Endothelial cell (in vitro differentiated cells): Measurements from ENCODE around the gene NUP58. TPM values are rescaled to one million over a fixed set of nuclear protein-coding genes. Genes with fewer than 3 reads are reported as not detected.

Source experiments
- DNase-seq: peaks from one replicate; pipeline ENCODE4 v3.0.0; 2021; ENCODE audit warnings: low spot score
- H3K27ac Mint-ChIP-seq: one replicate; pipeline ENCODE4 v1.8.0; 2021; ENCODE audit warnings: mixed read lengths, inconsistent platforms; ENCODE audit not compliant: unreplicated experiment
- H3K27me3 Mint-ChIP-seq: one replicate; pipeline ENCODE4 v1.8.0; 2021; ENCODE audit warnings: mild to moderate bottlenecking, moderate library complexity, mixed read lengths, inconsistent platforms; ENCODE audit not compliant: unreplicated experiment
- H3K36me3 Mint-ChIP-seq: one replicate; pipeline ENCODE4 v1.8.0; 2021; ENCODE audit warnings: mild to moderate bottlenecking, low read depth, mixed read lengths, inconsistent platforms; ENCODE audit not compliant: unreplicated experiment
- H3K4me1 Mint-ChIP-seq: one replicate; pipeline ENCODE4 v1.8.0; 2021; ENCODE audit warnings: mild to moderate bottlenecking, mixed read lengths, inconsistent platforms; ENCODE audit not compliant: unreplicated experiment
- H3K4me3 Mint-ChIP-seq: one replicate; pipeline ENCODE4 v1.8.0; 2021; ENCODE audit warnings: mild to moderate bottlenecking, mixed read lengths, inconsistent platforms; ENCODE audit not compliant: unreplicated experiment
- H3K9me3 Mint-ChIP-seq: one replicate; pipeline ENCODE4 v1.8.0; 2021; ENCODE audit warnings: mixed read lengths, inconsistent platforms; ENCODE audit not compliant: unreplicated experiment
- CTCF ChIP-seq: fragments of 200-600 bp; sonication (generic); IDR thresholded peaks from one replicate; pipeline ENCODE4 v1.5.0; 2021; ENCODE audit warnings: antibody characterized with exemption; ENCODE audit not compliant: unreplicated experiment
- total RNA-seq: library from RNA; stranded (reverse); fragmentation: NEBNext Ultra II Directional; extraction: Animal tissue kit (Norgen Biotek cat#: 25700); gene quantifications from one replicate; pipeline ENCODE4 v1.2.1, GENCODE V29; 2021; ENCODE audit not compliant: unreplicated experiment

The NUP58 gene
- total RNA-seq, 1 donor from 2014 or later: 49.9 TPM

DNA sequence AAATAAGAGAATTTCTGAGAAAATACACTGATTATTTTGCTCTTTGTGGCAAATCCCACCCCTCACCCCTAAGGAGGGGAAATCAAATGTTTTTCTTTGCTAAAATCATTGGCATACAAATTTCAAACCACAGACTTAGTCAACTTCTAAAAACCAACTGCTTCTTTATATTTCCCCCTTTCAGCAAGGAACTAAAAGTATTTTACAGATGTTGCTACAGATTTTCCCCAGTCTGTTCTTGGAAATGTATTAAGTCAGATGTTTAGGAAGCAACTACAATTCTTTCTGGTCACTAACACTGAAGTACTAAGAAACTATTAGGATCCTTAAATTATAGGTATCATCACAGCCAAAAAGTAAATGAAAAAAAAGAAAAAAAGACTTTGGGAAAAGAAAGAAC, 21.0 kb upstream of the NUP58 start:
- peaks cover 30% of the 10 kb centered on the region for H3K4me1 Mint-ChIP-seq
- no peak for TF ChIP-seq CTCF
- H3K27me3 Mint-ChIP-seq: peaks cover 4% of the 10 kb centered on the region
- no peak overlapping the region for H3K4me3 Mint-ChIP-seq
- no peak for DNase-seq
- peaks cover 4% of the 10 kb centered on the region for H3K36me3 Mint-ChIP-seq
- peak overlapping the region; percentile 13 for H3K27ac Mint-ChIP-seq
- H3K9me3 Mint-ChIP-seq: no peaks in the 10 kb centered on the region

DNA sequence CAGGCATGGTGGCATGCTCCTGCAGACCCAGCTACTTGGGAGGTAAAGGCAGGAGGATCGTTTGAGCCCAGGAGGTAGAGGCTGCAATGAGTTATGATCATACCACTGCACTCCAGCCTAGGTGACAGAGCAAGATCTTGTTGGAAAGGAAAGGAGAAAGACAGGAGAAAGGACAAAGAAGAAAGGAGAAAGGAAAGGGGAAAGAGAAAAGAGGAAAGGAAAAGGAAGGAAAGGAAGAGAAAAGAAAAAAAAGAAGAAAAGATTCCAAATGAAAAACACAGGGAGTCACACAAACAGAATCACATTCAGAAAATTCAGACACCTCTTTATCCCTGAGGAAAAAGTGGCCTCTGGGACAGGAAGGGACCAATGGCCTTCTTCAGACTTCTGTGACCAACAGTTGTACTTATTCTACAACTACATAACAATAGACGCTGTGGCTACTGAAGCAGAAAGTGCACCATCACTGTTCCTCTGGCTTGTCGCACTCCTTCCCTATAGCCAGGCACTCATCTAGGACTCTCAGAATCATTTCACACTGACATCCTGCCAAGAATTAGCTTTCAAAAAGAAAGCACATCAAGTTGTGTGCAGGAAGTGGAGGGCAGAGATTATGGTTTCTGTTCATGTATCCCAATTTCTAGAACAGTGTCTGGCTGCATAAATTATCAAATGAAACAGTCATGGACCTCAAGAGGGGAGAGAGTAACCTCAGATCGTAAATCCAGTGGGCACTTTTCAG, 20.1 kb upstream of the NUP58 start:
- Mint-ChIP-seq H3K27ac (peak overlapping the region; percentile 77), H3K9me3 (no peaks in the 10 kb centered on the region), H3K4me3 (peak overlapping the region; percentile 50), H3K4me1 (peaks cover 31% of the 10 kb centered on the region), H3K27me3 (peaks cover 5% of the 10 kb centered on the region), H3K36me3 (peaks cover 5% of the 10 kb centered on the region)
- no peak for TF ChIP-seq CTCF
- DNase-seq: no peak

DNA sequence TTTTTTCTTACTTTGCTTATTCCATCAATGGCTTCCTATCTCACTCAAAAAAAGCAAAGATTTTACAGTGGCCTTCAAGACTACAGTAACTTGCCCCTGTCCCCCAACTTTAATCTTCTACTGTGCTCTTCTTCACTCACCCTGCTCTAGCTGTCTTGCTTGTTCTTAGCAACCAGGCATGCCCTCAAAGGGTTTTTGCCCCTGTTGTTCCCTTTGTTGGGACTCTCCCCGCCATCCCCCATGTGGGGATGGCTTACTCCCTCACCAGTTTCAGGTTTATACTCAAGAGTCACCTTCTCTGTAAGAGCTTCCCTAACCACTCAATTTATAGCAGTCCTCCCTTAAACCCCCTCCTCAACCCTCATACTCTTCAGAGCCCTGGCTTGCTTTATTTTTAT, 19.5 kb upstream of the NUP58 start:
- no peak for DNase-seq
- Mint-ChIP-seq H3K4me3 (peak overlapping the region; percentile 11), H3K36me3 (peaks cover 8% of the 10 kb centered on the region), H3K27ac (peak overlapping the region; percentile 64), H3K27me3 (peaks cover 8% of the 10 kb centered on the region), H3K4me1 (peaks cover 34% of the 10 kb centered on the region), H3K9me3 (no peaks in the 10 kb centered on the region)
- no peak for TF ChIP-seq CTCF

GRCh38 chr13:25286308-25286968, 15.0 kb upstream of the NUP58 start:
- no peak for TF ChIP-seq CTCF
- Mint-ChIP-seq H3K9me3 (no peaks in the 10 kb centered on the region), H3K36me3 (peaks cover 5% of the 10 kb centered on the region), H3K27me3 (peaks cover 8% of the 10 kb centered on the region), H3K4me1 (peaks cover 22% of the 10 kb centered on the region), H3K27ac (peak overlapping the region; percentile 99), H3K4me3 (peak overlapping the region; percentile 98)
- peak; percentile 37 for DNase-seq
